Stimulated activated CD4-positive, alpha-beta T cell treated with anti-CD3 and anti-CD28 coated beads, Interleukin-1b, Interleukin-23, amount 100 ng/mL, for 24 hours (primary cell): ENCODE measurements around the gene GPR151.

Experiments used
- DNase-seq, 4 experiments: peaks; one replicate each; pipeline ENCODE4 v3.0.0-alpha.2; 2020; ENCODE audit warnings: low read depth in 4 of 4, low spot score in 1 of 4

Gene GPR151

DNA sequence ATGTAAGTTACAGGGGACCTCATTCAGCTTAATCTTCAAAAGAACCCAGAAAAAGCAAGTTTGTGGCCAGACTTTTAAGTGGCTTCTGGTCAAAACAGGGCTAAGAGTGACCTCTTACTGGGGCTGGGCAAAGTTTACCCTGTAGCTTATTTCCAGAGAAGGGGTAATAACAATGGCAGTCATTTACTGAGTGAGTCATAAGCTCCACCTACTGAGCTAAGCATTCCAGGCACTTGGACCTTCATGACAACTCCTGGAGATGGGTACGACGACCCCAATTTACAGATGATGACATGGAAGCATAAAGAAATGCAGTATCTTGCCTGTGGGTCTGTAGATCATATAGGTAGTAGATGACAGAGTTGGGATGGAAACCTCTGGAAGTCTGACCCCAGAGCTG, 4.7 kb upstream of the GPR151 start:
- DNase-seq, result no peak

DNA sequence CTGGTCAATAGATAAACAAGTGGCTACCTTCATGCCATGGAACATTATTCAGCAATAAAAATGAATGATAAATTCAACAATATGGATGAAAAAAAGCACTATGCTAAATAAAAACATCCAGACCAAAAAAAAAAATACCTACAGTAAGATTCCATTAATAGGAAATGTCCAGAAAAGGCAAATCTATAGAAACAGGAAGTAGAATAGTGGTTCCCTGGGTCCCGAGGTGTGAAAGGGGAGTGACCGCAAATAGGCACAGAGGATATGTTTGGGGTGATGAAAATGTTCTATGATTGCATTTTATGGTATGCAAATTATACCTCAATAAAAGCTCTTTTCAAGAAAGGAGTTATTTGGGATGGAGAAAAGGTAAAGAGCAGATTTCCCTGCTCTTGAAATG, 3.6 kb upstream of the GPR151 start:
- no peak for DNase-seq

DNA sequence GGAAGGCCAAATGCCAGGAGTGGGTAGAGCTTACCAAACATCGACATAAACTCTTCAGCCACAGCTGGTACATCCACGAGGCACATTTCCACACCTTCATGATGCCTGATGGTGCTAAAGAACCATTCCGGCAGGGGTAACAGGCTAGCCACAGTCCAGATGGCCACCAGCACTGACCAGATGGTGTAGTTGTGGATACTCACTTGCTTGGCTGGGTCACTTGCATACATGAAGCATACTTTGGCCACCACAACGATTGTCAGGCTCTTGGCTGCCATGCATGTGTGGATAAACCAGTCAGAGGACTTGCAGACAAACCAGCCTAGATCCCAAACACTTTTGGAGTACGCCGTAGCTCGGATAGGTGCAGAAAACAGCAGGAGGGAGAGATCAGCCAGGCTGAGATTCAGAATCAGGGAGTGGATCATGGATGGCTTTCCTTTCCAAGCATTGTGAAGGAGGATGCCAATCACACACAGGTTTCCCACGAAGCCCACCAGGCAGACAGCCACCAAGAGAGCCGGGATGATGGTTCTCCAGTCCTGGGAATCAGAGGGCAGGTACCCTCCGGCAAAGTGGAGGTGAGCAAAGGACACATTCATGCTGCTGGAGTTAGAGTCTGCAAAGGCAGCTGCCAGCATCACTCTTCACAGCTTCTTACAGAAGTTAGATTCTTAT, 378 bp downstream of the GPR151 start:
- DNase-seq, result no peak

DNA sequence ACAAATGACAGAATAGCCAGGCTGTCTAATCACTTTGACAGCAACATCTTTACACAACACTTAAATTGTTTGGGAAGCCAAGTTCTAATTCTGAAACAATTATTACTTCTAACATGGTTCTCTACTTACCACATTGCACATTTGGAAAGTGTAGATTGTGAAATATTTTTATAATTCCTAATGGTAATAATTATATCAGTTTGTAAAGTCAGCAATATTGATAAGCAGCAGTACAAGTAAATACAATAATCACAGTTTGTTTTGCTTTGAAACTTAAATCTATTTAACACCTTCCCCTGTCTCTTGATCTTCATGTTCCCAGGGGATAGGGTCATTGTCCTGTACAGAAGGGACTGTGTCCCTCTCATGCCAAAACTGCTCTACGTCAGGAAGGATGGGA, 1.4 kb downstream of the GPR151 start:
- DNase-seq, result no peak

DNA sequence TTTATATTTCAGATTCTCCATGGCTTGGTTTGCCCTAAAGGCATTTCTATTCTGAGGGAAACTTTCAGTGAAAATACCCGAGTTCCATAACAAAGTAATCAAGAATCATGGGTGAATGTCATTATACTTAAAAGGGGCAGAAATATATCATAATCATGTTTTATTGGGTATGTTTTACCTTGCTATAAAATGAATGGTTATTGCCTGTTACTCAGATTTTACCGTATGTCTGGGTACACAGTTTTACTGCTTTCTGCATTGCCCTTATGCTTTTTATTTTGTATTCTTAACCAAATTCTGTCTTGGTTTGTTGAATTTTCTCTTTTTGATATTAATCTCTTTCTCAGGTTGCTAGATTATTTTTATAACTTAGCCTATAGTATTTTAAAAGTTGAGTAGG, 2.5 kb downstream of the GPR151 start:
- DNase-seq, result no peak

DNA sequence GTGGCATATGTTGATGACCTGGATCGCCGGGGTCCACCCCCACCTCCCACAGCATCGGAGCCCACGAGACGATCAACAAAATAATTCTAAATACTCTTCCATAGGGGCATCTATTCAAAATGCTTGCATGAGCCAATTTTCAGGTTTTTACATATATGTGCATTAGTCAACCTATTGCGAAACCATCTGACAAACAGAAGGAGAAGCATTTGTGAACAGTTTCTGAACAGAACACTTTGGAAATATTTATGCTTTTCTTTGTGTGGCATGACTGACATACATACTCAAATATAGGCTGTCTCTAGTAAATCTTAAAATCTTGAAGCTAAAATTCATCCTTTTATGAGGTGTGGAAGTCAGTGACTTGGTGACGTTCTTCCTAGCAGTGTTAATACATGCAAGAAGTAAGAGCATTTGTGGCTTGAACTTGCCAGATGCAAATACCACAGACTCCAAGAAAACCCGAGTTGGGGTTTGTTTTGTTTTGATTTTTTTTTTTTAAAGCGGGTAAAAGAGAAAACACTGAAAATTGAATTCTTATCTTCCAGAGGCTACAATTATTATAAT, 5.3 kb downstream of the GPR151 start:
- no peak for DNase-seq

DNA sequence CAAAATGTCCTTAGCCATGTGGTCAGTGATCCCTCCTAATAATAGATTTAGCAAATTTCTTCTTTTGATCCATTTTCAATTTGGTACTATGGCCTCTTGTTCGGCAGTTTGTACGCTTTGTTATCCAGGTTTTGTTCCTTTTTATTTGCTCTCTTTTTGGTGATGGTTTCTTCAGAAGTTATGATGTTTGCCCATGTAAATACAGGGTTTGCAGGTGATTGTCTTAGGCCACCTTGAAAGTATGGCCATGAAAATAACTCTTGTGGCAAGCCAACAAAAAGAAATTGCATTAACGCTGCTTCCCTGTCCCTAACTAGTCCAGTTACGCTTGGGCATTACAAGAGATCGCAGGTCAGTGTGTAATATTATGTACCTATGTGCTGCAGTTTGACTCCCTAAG, 8.6 kb downstream of the GPR151 start:
- DNase-seq, result no peak

DNA sequence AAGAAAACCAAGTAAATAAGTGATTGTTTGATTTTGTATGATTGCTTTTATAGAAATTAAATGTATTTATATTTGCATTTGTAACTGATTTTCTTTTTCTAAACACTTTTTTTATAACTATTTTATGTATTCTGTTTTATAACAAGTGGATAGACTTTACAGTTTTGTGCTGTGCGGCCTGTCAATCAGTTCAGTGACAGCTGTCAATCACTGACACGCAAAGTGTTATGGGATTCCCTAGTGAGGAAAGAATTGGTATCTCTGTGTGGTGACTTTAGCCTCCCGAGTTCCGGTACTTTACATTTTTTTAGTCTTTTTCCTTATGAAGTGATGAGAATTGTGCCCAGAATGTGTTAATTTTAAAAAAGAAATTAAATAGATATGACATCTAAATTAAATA, 16.3 kb downstream of the GPR151 start:
- DNase-seq, result no peak

DNA sequence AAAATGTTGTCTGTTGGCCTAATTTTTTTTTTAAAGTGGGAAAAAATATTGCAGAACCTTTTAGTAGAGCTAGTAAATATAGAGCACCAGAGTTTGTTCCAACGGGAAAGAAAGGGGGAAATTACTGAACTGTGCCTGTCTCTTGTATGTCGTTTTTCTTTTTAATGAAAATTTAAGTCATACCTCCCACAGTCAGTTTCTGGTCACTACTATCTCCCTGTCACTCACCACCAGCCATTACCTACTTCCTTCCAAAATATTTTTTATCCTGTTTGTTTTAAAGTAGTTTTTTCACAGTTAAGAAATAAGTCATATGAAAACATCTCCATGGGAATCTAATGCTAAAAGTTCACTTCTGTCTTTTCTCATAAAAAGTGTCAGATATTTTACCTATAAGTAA, 21.3 kb downstream of the GPR151 start:
- no peak for DNase-seq

DNA sequence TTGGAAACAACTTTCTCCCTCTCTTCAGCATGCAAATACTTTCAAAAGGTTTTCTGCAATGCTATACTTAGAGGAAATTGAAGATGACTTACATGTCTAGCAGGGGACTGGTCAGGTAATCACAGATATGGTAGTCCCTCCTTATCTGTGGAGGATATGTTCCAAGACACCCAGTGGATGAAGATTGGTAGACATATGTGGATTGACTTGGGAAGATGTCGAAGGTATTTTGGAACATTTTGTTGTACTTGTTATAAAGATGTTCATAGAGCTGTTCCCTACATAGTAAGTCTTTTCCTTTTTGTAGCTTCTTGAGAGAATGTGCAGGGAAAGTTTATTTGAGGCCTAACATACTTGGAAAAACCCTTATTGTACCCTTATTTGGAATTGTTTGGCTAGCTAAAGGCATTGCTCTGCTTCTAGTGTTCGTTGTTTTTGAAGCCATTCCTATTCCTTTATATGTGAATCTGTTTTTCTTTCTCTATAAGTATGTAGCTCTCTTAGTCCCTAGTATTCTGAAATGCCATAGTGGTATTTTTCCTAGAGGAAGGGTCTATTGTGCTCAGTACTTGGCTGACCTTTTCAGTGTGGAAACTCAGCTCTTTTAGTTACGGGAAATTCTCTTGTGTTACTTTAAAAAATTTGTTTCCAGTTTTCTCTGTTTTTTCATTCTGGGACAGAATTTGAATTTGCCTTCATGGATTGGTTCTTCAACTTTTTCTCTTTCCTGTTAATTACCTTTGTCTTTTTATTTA, 25.7 kb downstream of the GPR151 start:
- DNase-seq, result no peak

DNA sequence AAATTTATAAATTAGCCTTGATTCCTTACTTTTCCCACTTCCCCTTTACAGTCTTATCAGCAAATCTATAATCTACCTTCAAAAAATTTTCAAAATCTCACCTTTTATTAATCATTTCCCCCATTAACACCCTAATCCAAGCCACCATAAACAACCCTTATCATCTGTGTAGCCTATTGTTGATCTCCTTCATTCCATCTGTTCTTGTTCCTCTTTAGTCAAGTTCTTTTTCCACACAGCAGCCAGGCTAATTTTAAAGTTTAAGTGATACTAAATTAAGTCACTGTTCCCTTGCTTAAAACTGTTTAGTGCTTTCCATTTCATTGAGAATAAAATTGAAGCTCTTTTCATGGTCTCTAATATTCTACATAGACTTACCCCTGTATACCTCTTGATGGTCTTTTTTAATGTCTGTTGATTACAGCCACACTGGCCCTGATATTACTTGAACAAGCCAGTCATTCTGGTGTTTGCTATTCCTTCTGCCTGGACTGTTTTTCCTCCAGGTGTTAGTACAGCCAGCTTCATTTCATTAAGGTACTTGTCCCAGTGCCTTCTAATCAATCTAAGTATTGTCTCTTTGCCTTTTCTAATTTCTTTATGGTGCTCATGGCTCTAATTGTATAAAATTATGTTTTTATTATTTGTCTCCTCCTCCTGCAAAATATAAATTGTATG, 31.1 kb downstream of the GPR151 start:
- DNase-seq, result no peak

DNA sequence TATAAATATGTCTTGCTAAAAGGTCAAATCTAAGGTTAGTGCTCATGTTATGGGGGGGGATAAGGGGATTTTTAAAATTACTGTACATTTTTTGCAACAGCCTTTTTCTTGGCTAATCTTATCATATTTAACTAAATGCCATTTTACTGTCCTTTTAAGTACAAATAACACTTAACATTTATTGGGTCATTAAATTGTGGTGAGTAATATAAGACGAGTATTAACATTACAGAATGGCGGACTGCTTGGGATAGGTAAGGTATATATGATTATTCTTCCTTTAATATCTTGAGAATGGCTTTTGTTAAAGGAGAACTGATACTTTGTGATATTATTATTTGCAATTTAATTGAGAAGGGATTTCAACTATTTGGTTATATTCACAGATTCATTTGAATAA, 33.2 kb downstream of the GPR151 start:
- DNase-seq, result no peak

DNA sequence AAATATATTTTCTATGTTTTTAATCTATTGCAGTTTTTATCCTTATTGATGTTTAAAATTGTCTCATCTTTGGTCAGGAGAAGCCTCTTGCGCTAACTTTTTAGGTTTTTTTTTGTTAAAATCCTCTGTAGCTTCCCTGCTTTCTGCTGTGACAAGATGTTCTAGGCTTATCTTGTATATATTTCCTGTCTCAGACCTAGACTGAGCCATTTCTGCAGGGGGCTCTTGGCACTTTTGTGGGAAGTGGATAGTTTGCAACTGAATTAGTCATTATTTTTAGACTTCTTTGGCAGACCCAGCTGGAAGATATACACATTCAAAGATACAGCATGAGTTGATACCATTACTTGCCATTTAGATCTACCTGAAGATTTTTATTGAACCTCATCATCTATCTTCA, 40.1 kb downstream of the GPR151 start:
- DNase-seq, result no peak

DNA sequence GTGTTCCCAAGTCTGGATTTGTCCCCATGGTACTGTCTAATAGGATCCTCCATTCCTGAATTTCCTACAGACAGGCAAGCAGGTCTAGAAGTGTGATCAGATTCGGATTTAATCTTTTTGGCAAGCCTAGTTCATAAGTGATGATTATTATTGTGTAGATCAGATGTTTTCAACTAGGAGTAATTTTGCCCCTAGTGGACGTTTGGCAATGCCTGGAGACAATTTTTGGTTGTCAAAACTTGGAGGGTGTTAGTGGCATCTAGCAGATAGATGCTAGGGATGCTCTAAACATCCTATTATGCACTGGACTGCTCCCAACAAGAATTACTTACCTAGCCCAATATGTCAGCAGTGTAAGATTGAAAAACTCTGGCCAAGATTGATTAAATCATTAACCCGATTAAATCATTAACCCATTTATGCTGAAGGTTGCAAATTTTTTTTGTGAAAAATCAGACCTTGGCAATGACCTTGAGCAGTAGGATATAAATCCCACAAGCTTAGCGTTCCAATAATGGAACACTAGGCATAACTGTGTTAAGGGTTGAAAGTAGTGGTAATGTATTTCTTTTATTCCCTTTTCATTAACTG, 40.7 kb downstream of the GPR151 start:
- no peak for DNase-seq

DNA sequence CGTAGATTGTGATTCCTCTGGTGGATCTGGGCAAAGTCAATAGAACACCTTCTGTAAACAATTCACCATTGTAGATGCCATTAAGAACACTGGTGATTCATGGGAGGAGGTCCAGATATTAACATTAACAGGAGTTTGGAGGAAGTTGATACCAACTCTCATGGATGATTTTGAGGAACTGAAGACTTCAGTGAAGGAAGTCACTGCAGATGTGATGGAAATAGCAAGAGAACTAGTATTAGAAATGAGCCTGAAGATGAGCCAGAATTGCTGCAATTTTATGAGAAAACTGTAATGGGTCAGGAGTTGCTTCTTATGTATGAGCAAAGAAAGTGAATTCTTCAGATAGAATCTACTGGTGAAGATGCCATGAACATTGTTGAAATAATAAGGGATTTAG, 41.9 kb downstream of the GPR151 start:
- no peak for DNase-seq

DNA sequence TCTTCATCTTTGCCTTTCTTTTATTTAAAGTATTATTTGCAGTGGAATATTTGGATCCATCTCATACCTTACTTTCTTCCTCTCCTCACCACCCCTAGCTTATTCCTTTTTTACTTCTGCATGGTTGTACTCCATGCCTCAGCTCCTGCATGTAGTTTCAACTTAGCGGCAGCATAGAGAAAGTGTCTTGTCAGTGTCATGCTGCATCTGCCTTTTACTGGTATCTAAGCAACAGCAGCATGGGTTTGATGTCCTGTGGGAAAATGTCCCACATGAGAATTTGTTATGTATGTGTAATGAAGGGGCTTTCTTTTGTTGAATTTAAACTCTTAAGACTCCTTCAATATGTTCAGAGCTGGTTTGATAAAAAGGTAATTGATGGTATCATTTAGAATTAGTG, 48.2 kb downstream of the GPR151 start:
- DNase-seq, result no peak

DNA sequence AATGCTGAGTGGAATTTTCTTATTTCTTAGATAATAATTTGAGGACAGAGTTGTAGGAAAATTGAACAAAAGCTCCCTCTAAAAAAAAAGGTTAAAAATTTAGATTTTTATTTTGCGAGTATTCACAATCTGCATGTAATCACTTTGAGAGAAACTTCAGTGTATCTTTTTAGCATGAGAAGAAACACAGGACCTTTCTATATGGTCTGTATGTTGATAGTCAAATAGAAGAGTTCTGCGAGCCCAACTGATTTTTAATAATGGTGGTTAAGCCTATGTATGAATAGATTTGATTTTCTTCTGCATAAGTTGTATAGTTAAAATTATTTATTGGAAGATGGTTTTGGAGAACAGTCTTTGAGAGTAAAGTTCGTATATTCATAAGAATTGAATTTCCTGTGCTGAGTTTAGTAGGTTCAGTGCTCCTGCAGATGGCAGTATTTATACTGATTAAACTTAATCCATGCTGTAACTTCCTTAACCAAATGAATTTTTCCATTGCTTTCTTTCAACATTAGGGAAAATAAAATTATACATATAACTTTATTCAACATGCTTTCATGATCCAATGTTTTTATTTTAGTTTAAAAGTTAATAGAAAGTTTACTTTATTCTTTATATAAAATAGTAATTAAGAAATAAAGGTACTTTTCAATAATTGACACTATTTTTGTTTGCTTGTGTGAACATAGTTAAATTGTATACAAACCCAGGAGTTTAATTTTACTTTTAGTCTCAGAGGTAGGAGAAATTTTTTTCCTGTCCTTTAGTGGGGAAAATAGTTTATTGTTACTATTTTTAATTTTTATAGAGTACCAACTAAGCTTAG, 49.3 kb downstream of the GPR151 start:
- DNase-seq, result no peak

DNA sequence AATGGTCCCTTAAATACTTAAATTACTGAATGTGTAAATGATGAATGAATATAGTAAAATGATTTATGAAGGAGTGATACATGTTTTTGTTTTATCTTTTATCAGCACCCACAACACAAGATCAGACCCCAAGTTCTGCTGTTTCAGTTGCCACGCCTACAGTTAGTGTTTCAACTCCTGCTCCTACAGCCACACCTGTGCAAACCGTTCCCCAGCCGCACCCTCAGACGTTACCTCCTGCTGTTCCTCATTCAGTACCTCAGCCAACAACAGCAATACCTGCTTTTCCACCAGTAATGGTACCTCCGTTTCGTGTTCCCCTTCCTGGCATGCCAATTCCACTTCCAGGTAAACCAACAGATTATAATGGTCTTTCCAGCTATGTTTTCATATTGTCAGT, 52.5 kb downstream of the GPR151 start:
- no peak for DNase-seq
